ENCODE data around the gene DPEP1. TPM values are rescaled to one million over a fixed set of nuclear protein-coding genes. Genes with fewer than 3 reads are reported as not detected.

DPEP1 gene
- total RNA-seq, 1 experiment from 2014 or later: 1.1 TPM

DNA sequence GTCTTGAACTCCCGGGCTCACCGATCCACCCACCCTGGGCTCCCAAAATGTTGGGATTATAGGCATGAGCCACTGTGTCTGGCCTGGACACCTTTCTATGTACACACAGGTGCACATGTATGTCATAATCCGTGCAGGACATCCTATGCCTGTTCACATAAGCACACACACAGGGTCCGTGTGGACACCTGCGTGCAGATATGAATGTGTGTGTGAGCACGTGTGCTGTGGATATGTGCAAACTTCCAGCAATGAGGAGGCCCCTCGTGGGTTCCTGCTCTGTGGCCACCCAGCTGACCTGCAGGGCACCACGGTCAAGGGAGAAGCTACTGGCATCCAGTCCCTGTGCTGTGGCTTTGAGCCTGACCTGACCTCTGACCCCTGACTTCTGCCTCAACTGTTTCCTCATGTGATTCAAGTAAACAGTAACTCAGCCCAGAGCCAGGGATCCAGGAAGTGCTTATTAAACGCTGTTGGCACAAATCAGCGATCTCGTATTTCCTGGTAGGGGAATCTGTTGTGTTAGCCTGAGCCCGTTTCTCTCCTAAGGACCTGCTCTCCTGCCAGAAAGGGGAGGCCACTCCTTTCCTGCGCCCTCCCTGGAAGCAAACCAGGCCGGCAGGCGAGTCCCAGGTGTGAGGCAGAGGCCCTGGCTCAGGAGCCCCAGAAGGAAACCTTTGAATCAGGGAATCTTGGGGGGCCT, 31.4 kb upstream of the DPEP1 start:
- H3K79me1 ChIP-seq (ENCODE audit: insufficient read depth, low read depth, low read length, poor library complexity, severe bottlenecking): no peaks in the 10 kb centered on the region
- no peak overlapping the region for H4K5ac ChIP-seq (ENCODE audit: insufficient read length, low read depth, low read length)
- H3K4me2 ChIP-seq (ENCODE audit: insufficient read depth, insufficient read length, low read length): no peak overlapping the region
- no peaks in the 10 kb centered on the region for H3K79me2 ChIP-seq (ENCODE audit: insufficient read depth, low read length)
- no peaks in the 10 kb centered on the region; the same call in 1 of the 2 replicates for H3K27me3 ChIP-seq (ENCODE audit: insufficient read depth, low read length)
- no CpG with 5 or more reads among the region's 15 CpGs for WGBS (ENCODE audit: extremely low coverage, insufficient read length, low lambda C conversion rate)
- H3K27me3 Mint-ChIP-seq (ENCODE audit: low read depth): peaks cover 21% of the 10 kb centered on the region
- H3K4me1 Mint-ChIP-seq: no peaks in the 10 kb centered on the region
- no peak overlapping the region for H3K23ac ChIP-seq (ENCODE audit: insufficient read length, low read depth, low read length)
- TF ChIP-seq, protein P1, sequence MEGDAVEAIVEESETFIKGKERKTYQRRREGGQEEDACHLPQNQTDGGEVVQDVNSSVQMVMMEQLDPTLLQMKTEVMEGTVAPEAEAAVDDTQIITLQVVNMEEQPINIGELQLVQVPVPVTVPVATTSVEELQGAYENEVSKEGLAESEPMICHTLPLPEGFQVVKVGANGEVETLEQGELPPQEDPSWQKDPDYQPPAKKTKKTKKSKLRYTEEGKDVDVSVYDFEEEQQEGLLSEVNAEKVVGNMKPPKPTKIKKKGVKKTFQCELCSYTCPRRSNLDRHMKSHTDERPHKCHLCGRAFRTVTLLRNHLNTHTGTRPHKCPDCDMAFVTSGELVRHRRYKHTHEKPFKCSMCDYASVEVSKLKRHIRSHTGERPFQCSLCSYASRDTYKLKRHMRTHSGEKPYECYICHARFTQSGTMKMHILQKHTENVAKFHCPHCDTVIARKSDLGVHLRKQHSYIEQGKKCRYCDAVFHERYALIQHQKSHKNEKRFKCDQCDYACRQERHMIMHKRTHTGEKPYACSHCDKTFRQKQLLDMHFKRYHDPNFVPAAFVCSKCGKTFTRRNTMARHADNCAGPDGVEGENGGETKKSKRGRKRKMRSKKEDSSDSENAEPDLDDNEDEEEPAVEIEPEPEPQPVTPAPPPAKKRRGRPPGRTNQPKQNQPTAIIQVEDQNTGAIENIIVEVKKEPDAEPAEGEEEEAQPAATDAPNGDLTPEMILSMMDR (conservative IDR thresholded peaks at IDR 0.05): no peak
- H4K20me1 ChIP-seq (ENCODE audit: control insufficient read depth, insufficient read depth, insufficient read length): no peaks in the 10 kb centered on the region
- no peak overlapping the region for H3K14ac ChIP-seq (ENCODE audit: insufficient read depth, low read length)
- H3K9me3 Mint-ChIP-seq: peaks cover 0 to 3% of the 10 kb centered on the region in 2 experiments; a peak in 3 of 5 replicates
- H3K4me1 ChIP-seq (ENCODE audit: insufficient read depth, low read length): no peaks in the 10 kb centered on the region
- H2BK5ac ChIP-seq (ENCODE audit: insufficient read length, low read length): no peak overlapping the region
- DNase-seq: no peak
- H3T11ph ChIP-seq (ENCODE audit: low read length): no peak overlapping the region
- H2BK12ac ChIP-seq (ENCODE audit: insufficient read length, low read depth, low read length): no peak overlapping the region
- H3K27ac ChIP-seq (ENCODE audit: insufficient read length, low read depth, low read length): no peak overlapping the region
- H4K8ac ChIP-seq (replicated peaks; ENCODE audit: insufficient read length, low read depth, low read length): no peak overlapping the region
- H2AK5ac ChIP-seq (ENCODE audit: insufficient read length, low read length): no peak overlapping the region
- H2BK20ac ChIP-seq (ENCODE audit: low read depth, low read length, poor library complexity, severe bottlenecking): no peak overlapping the region
- H3K23me2 ChIP-seq (ENCODE audit: insufficient read length, low read depth, low read length, poor library complexity, severe bottlenecking): no peaks in the 10 kb centered on the region
- no peak overlapping the region for H3K4ac ChIP-seq (ENCODE audit: low read depth, low read length)
- no peak overlapping the region for H3K18ac ChIP-seq (ENCODE audit: insufficient read length, low read depth, low read length)
- H3K4me3 Mint-ChIP-seq: no peak overlapping the region
- H2BK15ac ChIP-seq (ENCODE audit: low read depth, low read length): no peak overlapping the region
- no peak overlapping the region for H3K9ac ChIP-seq (ENCODE audit: extremely low read depth, insufficient read length, low read length)
- no peaks in the 10 kb centered on the region for H3K9me3 ChIP-seq (ENCODE audit: control insufficient read depth, low read depth, low read length)
- no peak overlapping the region for H3K27ac Mint-ChIP-seq
- H2AFZ ChIP-seq (ENCODE audit: low read length): no peak overlapping the region
- no peak overlapping the region for H4K91ac ChIP-seq (ENCODE audit: insufficient read length, low read depth, low read length)
- no peak overlapping the region for H2BK120ac ChIP-seq (ENCODE audit: low read depth, low read length, poor library complexity, severe bottlenecking)
- no peak overlapping the region for H3K56ac ChIP-seq (ENCODE audit: insufficient read length, low read depth, low read length)
- peaks cover 0 to 6% (median 4%) of the 10 kb centered on the region in 3 experiments; a peak in 5 of 7 replicates for H3K36me3 Mint-ChIP-seq (ENCODE audit: insufficient read depth in 1 of 3, low read depth in 3 of 3)

Measured in H9 (cell line).